Mesendoderm (in vitro differentiated cells): Measurements from ENCODE around the gene TMTC2.

Experiments used
- DNase-seq: peaks from one replicate; pipeline ENCODE4 v3.0.0; 2013
- H2AK5ac ChIP-seq: 2 replicates; pipeline ENCODE4 v1.6.1; 2013; ENCODE audit warnings: low read length, inconsistent platforms
- H2BK120ac ChIP-seq: 2 replicates; pipeline ENCODE4 v1.6.1; 2013; ENCODE audit warnings: low read depth, mild to moderate bottlenecking, low read length, moderate library complexity, mixed read lengths
- H2BK15ac ChIP-seq: replicated peaks from 2 replicates; pipeline ENCODE4 v1.6.1; 2013; ENCODE audit warnings: low read depth, mild to moderate bottlenecking, moderate library complexity
- H2BK5ac ChIP-seq: 2 replicates; pipeline ENCODE4 v1.6.1; 2013; ENCODE audit warnings: low read length, inconsistent platforms
- H3K18ac ChIP-seq: 2 replicates; pipeline ENCODE4 v1.6.1; 2013; ENCODE audit warnings: mild to moderate bottlenecking, low read length, mixed read lengths
- H3K23ac ChIP-seq: one replicate; pipeline ENCODE4 v1.6.1; 2013; ENCODE audit warnings: low read length
- H3K27ac ChIP-seq: 2 replicates; pipeline ENCODE4 v1.5.1; 2013; ENCODE audit warnings: low read depth, mild to moderate bottlenecking, inconsistent platforms, low read length, moderate library complexity
- H3K27me3 ChIP-seq: 2 replicates; pipeline ENCODE4 v1.6.1; 2013; ENCODE audit warnings: low read length, control low read depth, mild to moderate bottlenecking, inconsistent platforms; ENCODE audit not compliant: insufficient read depth, poor library complexity
- H3K36me3 ChIP-seq: 2 replicates; pipeline ENCODE4 v1.6.1; 2013; ENCODE audit warnings: low read length, inconsistent platforms; ENCODE audit not compliant: control insufficient read depth, insufficient read depth
- H3K4ac ChIP-seq: one replicate; pipeline ENCODE4 v1.6.1; 2013; ENCODE audit warnings: low read depth, mild to moderate bottlenecking, low read length, moderate library complexity
- H3K4me1 ChIP-seq: 2 replicates; pipeline ENCODE4 v1.6.1; 2013; ENCODE audit warnings: low read depth, low read length, inconsistent platforms; ENCODE audit not compliant: control insufficient read depth
- H3K4me2 ChIP-seq: 2 replicates; pipeline ENCODE4 v1.6.1; 2013; ENCODE audit warnings: low read length
- H3K4me3 ChIP-seq: 2 replicates; pipeline ENCODE4 v1.5.1; 2013; ENCODE audit warnings: mild to moderate bottlenecking, low read length
- H3K56ac ChIP-seq: one replicate; pipeline ENCODE4 v1.6.1; 2013; ENCODE audit warnings: low read length
- H3K79me1 ChIP-seq: 2 replicates; pipeline ENCODE4 v1.6.1; 2013; ENCODE audit warnings: low read length, inconsistent platforms
- H3K79me2 ChIP-seq: 2 replicates; pipeline ENCODE4 v1.6.1; 2013; ENCODE audit warnings: mild to moderate bottlenecking, low read length; ENCODE audit not compliant: control insufficient read depth, insufficient read depth
- H3K9ac ChIP-seq: 2 replicates; pipeline ENCODE4 v1.6.1; 2013; ENCODE audit warnings: low read length, inconsistent platforms
- H4K5ac ChIP-seq: one replicate; pipeline ENCODE4 v1.6.1; 2013; ENCODE audit warnings: low read length
- H4K8ac ChIP-seq: one replicate; pipeline ENCODE4 v1.6.1; 2013; ENCODE audit warnings: low read depth, mild to moderate bottlenecking, control low read depth, low read length, moderate library complexity
- WGBS: extraction: QIAGEN DNeasy Blood & Tissue Kit; methylation state at CpG from one replicate; pipeline ENCODE4 v1.1.7; 2013; ENCODE audit warnings: low lambda C conversion rate, missing lambda C conversion rate; ENCODE audit not compliant: insufficient coverage; ENCODE audit errors: extremely low coverage; 5-methylcytosine and 5-hydroxymethylcytosine counted together

Gene TMTC2

GRCh38 chr12:82880442-82880901 lies 193.8 kb downstream of the TMTC2 start:
- no peak overlapping the region for H3K27ac ChIP-seq
- no peak overlapping the region for H3K4ac ChIP-seq
- H4K8ac ChIP-seq = no peak overlapping the region
- H3K79me2 ChIP-seq = no peaks in the 10 kb centered on the region
- H4K5ac ChIP-seq = no peak overlapping the region
- H3K36me3 ChIP-seq = no peaks in the 10 kb centered on the region
- H3K23ac ChIP-seq = no peak overlapping the region
- no peak overlapping the region for H2BK15ac ChIP-seq
- H3K56ac ChIP-seq = no peak overlapping the region
- no peak for DNase-seq
- no peak overlapping the region for H3K9ac ChIP-seq
- no peaks in the 10 kb centered on the region for H3K4me1 ChIP-seq
- WGBS = no CpG with 5 or more reads among the region's 5 CpGs
- no peak overlapping the region for H3K18ac ChIP-seq
- no peak overlapping the region for H3K4me2 ChIP-seq
- H3K79me1 ChIP-seq = peaks cover 2% of the 10 kb centered on the region
- no peak overlapping the region for H2BK120ac ChIP-seq
- no peak overlapping the region for H2AK5ac ChIP-seq
- H2BK5ac ChIP-seq = no peak overlapping the region
- H3K4me3 ChIP-seq = no peak overlapping the region
- H3K27me3 ChIP-seq = no peaks in the 10 kb centered on the region

- H3K9ac ChIP-seq = no peak overlapping the region
- H4K8ac ChIP-seq = no peak overlapping the region
- H3K4me1 ChIP-seq = no peaks in the 10 kb centered on the region
- DNase-seq = no peak
- H2BK120ac ChIP-seq = no peak overlapping the region
- no peak overlapping the region for H4K5ac ChIP-seq
- H2BK5ac ChIP-seq = no peak overlapping the region
- H3K23ac ChIP-seq = no peak overlapping the region
- H3K56ac ChIP-seq = no peak overlapping the region
- H3K4ac ChIP-seq = no peak overlapping the region
- no peak overlapping the region for H3K27ac ChIP-seq
- no peaks in the 10 kb centered on the region for H3K79me2 ChIP-seq
- H3K4me3 ChIP-seq = no peak overlapping the region
- no peak overlapping the region for H3K18ac ChIP-seq
- H3K79me1 ChIP-seq = no peaks in the 10 kb centered on the region
- WGBS = no CpG with 5 or more reads among the region's 8 CpGs
- no peaks in the 10 kb centered on the region for H3K36me3 ChIP-seq
- no peak overlapping the region for H2AK5ac ChIP-seq
- H3K4me2 ChIP-seq = no peak overlapping the region
- H2BK15ac ChIP-seq = no peak overlapping the region
- no peaks in the 10 kb centered on the region for H3K27me3 ChIP-seq
Measured at GRCh38 chr12:82883394-82884355, 197.0 kb downstream of the TMTC2 start.

GRCh38 chr12:82886671-82887340 lies 200.1 kb downstream of the TMTC2 start:
- H3K23ac ChIP-seq = no peak overlapping the region
- H4K5ac ChIP-seq = no peak overlapping the region

GRCh38 chr12:82893896-82894295 lies 207.2 kb downstream of the TMTC2 start:
- no peak overlapping the region for H3K56ac ChIP-seq
- no peak overlapping the region for H3K4ac ChIP-seq
- DNase-seq = no peak
- no peak overlapping the region for H2BK15ac ChIP-seq
- H4K5ac ChIP-seq = no peak overlapping the region
- peaks cover 3% of the 10 kb centered on the region for H3K4me1 ChIP-seq
- no peaks in the 10 kb centered on the region for H3K79me2 ChIP-seq
- H2BK120ac ChIP-seq = no peak overlapping the region
- H3K4me3 ChIP-seq = no peak overlapping the region
- H4K8ac ChIP-seq = no peak overlapping the region
- no peaks in the 10 kb centered on the region for H3K36me3 ChIP-seq
- H3K18ac ChIP-seq = no peak overlapping the region
- H2AK5ac ChIP-seq = no peak overlapping the region
- H3K79me1 ChIP-seq = no peaks in the 10 kb centered on the region
- 100% methylated on average over 1 of the region's 5 CpGs for WGBS
- H2BK5ac ChIP-seq = no peak overlapping the region
- no peak overlapping the region for H3K27ac ChIP-seq
- H3K4me2 ChIP-seq = no peak overlapping the region
- H3K23ac ChIP-seq = no peak overlapping the region
- H3K27me3 ChIP-seq = no peaks in the 10 kb centered on the region
- H3K9ac ChIP-seq = no peak overlapping the region

More at GRCh38 chr12:82886671-82887340, 200.1 kb downstream of the TMTC2 start:
- Histone ChIP-seq H3K4ac (no peak overlapping the region), H3K4me1 (no peaks in the 10 kb centered on the region), H3K27ac (no peak overlapping the region), H2BK15ac (no peak overlapping the region), H3K4me2 (no peak overlapping the region), H3K18ac (no peak overlapping the region), H3K79me1 (no peaks in the 10 kb centered on the region), H3K9ac (no peak overlapping the region), H4K8ac (no peak overlapping the region), H3K36me3 (no peaks in the 10 kb centered on the region), H3K4me3 (no peak overlapping the region), H2BK5ac (no peak overlapping the region), H3K79me2 (no peaks in the 10 kb centered on the region), H2AK5ac (no peak overlapping the region), H3K56ac (no peak overlapping the region), H3K27me3 (no peaks in the 10 kb centered on the region), H2BK120ac (no peak overlapping the region)
- no peak for DNase-seq
- WGBS = no CpG with 5 or more reads among the region's 2 CpGs

GRCh38 chr12:82896277-82896676 lies 209.6 kb downstream of the TMTC2 start:
- no peak for DNase-seq
- no peaks in the 10 kb centered on the region for H3K79me1 ChIP-seq
- no peak overlapping the region for H3K18ac ChIP-seq
- H3K9ac ChIP-seq = no peak overlapping the region
- no peak overlapping the region for H4K8ac ChIP-seq
- H3K4me3 ChIP-seq = no peak overlapping the region
- no CpG with 5 or more reads among the region's 7 CpGs for WGBS
- H3K23ac ChIP-seq = no peak overlapping the region
- H2BK15ac ChIP-seq = no peak overlapping the region
- no peak overlapping the region for H3K4me2 ChIP-seq
- peaks cover 3% of the 10 kb centered on the region for H3K4me1 ChIP-seq
- H2BK5ac ChIP-seq = no peak overlapping the region
- H3K79me2 ChIP-seq = no peaks in the 10 kb centered on the region
- no peak overlapping the region for H4K5ac ChIP-seq
- no peaks in the 10 kb centered on the region for H3K27me3 ChIP-seq
- H3K36me3 ChIP-seq = no peaks in the 10 kb centered on the region
- H3K4ac ChIP-seq = no peak overlapping the region
- H3K56ac ChIP-seq = no peak overlapping the region
- no peak overlapping the region for H2AK5ac ChIP-seq
- H2BK120ac ChIP-seq = no peak overlapping the region
- no peak overlapping the region for H3K27ac ChIP-seq
